Measurements from ENCODE around the gene SLC24A5.

Gene SLC24A5

DNA sequence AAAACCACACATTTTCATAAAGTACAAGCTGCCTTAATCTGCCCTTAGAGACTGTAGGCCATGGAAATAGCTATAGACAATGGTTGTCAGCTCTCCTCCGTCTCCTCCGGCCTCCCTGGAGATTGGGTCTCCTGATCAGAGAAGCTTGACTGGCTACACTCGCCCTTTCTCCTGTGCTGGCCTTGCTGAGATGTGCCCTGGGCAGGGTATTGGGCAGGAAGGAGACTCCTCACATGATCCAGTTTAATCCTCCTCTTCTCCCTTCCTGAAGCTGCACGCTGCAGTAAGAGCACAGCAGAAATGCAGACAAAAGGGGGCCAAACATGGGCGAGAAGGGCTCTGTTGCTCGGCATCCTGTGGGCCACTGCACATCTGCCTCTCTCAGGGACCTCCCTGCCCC is at the start of gene SLC24A5:
SLC24A5 (plus strand) TSS at position 246 of the 400 bp plus-strand sequence; CDS start at position 301, 55 bp downstream.
- DNase-seq = no peak

DNA sequence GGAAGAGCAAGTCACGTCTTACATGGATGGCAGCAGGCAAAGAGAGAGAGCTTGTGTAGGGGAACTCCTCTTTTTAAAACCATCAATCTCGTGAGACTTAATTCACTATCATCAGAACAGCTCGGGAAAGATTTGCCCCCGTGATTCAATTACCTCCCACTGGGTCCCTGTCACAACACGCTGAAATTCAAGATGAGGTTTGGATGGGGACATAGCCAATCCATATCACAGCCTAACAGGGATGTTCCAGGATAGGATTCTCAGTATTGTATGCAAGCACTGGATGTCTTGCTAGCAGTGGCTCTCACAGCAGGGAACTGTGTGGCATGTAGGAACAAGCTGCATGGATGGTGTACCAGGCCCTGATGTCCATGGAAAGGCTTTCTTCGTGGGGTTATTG is 47.8 kb upstream of the SLC24A5 start:
- DNase-seq = no peak

- no peak for DNase-seq
Measured at GRCh38 chr15:48073881-48074280, 46.9 kb upstream of the SLC24A5 start.

GRCh38 chr15:48076454-48076853 is 44.3 kb upstream of the SLC24A5 start:
- no peak for DNase-seq

DNA sequence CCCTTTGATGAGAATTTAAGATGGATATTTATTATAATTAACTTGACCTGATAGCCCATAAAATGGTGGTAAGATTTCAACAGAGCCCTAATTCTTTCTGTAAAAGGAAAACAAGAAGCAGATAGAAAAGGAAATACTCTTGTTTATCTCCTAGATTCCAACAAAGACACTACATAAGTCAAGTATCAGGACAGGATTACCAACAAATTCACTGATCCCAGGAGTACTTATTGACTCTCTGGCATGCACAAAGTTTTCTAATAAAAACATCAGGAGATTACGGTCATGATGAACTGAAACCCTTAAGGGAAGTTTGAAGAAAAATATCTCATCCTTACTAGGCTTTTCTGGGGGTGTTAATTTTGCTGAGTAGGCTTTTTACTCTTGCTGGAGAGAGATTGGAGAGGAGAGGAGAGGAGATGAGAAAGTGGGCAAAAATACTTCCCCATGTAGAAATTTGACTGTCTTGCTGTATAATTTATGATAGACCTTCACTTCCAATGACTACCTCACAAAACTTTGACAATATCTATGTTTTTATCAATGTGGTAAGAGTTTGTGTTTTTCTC is 43.1 kb upstream of the SLC24A5 start:
- no peak for DNase-seq

DNA sequence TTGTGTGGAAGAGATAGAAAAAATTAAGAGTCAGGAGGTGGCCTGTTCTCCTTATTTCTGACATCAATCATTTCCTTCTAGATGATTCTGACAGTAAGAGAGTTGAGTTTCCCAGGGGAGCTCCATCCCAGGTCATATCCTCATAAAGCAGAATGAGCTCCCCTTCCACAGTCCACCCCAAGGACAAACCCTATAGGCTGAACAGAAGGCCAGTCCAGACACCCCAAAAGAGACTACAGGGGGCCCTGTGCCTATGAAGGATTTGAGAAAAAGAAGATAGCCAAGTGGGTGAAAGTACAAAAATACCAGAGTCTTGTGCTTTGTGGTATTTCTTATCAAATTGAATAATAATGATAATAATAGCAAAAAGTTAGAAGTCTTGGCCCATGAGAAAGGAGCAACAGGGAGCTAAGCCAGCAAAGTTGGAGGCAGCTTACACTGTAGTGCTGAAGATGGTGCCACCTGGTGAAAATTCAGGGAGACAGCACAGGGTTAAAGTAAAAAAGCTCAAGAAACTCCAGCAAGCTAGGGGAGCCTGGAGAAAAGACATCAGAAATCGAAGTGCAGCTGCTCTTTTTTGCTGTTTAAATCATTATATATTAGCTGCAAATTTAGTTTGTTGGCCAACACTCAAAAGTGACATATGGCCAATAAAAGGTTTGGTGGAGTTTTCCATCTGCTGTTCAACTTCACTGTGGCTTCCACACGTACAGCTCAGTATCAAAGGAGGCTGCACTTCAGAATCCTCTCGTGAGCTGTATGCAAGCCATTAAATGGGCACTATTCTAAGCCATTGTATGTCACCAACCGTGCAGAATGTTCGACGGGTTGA is 35.8 kb upstream of the SLC24A5 start:
- no peak for DNase-seq

- DNase-seq = no peak
Measured at GRCh38 chr15:48085591-48085930, 35.2 kb upstream of the SLC24A5 start.

GRCh38 chr15:48086133-48086532 is 34.7 kb upstream of the SLC24A5 start:
- DNase-seq = no peak

- DNase-seq = no peak
Measured at GRCh38 chr15:48086576-48086975, 34.2 kb upstream of the SLC24A5 start.

- no peak for DNase-seq
Measured at GRCh38 chr15:48087844-48088243, 32.9 kb upstream of the SLC24A5 start.

DNA sequence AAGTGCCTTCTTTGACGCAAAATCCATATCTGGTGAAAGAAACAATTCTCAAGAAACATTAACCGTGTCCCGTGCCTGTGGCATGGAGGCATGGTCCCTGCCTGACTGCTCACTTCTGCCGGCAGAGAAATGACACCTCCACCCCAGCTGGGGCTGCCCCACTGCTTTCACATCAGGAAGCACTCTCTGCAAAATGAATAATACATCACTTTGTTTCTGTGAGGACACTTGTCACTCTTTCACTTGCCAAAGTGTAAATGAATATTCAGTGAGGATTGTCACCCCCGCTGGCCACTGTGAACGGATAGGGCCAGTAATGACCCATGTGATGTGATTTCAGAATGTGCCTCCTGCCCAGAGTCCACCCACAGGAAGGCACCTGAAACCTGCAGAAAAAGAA is 31.1 kb upstream of the SLC24A5 start:
- no peak for DNase-seq

DNA sequence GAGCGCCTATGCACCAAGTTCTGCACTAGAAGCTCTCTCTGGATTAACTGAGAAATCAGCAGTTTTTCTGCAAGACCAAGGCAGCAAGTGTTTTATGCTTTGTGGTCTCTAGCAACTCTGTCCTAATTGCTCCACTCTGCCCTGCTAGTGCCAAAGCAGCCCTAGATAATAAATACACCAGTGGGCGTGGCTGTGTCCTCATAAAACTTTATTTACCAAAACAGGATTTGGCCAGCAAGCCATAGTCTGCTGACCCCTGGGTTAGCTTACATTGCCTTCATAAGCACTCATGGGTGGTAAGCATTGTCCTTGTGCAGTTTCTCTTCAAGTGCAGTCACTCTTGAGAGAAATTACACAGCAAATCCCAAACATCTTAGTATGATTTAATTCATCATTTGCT is 30.7 kb upstream of the SLC24A5 start:
- no peak for DNase-seq

- DNase-seq = no peak
Measured at GRCh38 chr15:48090666-48091065, 30.1 kb upstream of the SLC24A5 start.

DNA sequence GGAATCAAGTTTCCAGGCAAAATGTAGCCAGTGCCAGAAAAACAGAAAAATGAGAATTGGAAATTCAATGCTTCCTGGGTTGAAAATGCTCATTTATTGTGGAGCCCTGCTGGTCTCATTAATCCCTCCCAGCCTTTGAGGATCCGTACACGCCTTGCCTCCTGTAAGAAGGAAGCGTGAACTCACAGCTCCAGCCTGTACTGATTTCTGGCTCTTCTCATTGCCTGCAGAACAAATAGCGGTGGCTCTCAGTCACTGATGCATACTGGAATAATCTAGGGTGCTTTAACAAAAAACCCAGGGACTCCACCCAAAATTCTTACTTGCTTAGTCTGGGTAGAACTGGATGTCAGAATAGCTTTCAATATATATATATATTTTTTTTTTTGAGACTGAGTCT is 29.3 kb upstream of the SLC24A5 start:
- DNase-seq = no peak

DNA sequence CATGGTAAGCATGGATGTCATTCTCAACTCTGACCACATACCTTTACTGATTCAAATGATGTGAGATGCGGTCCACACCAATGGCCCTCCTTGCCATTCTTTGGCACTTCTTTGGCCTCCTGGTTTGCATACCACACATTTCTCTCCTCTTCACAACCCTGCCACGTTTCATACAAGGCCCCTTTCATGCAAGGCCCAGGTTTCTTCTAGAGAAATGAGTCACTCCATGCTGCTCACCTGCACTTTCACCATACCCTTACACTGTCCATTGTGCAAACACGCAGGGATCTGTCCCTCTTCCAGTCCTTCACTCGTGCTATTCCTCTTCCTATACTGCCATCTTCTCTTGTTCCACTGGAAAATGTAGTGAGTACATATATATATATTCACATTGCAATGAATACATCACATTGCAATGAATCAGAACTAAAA is 24.4 kb upstream of the SLC24A5 start:
- no peak for DNase-seq

GRCh38 chr15:48096813-48097212 is 24.0 kb upstream of the SLC24A5 start:
- DNase-seq = no peak

DNA sequence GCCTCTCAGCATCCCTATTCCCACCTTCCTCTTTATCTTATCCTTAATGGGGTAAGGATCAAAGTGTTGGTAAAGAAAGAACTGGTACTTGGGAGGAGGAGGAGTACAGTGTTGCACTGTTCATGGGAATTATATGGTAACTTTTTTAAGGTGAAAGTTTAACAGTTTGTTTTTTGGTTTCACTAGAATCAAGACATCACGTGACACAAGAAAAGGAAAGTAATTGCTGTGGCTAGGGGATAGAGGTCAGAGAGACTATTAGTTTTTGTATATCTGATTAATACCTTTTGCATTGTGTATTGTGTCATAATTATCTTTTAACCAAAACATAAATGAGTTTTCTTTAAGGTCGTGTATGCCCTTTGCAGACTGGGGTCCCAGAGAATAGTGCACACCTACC is 23.5 kb upstream of the SLC24A5 start:
- DNase-seq = no peak

DNA sequence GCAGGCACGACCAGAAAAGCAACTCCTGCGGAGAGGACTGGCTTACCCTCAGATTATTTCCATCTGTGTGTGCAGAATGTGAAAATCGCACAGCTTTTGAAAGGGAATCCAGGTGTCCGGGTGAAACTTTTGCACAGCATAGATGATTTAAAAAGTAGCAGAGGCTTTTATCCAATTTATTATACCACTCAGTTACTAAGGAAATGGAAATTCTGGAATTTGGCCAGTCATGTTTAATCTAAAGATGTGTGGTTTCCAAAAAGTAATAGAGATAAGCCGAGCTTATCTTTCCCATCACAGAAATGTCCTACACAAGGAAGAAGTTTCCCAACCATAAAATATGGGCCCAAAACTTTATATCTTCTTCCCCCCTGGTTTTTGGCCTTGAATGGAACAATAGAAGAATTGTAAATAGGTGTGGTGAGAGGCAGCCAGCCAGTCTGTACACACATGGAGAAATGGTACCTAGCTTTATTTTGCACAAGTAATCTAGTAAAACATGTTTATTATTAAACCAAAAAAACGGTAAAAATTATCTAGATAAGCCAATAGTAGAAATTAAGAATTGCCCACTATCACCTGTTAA is 19.3 kb upstream of the SLC24A5 start:
- DNase-seq = no peak

DNA sequence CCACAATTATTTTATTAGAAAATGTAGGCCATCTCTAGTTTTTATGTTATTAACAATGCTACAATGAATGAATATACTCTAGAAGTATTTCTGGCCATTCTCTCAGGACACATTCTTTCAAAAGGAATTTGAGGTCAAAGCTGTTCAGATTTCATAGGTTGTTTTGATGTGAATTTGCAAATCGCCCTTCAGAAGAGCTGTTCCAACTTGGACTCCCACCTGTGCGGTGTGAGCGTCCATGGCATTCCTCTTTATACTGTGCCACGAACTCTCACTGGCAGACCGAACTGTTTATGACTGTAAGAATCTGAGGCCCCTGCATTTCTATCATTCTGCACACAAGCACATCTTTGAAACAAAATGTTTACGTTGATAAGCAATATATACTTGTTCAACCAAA is 18.6 kb upstream of the SLC24A5 start:
- DNase-seq = no peak

GRCh38 chr15:48103647-48104046 is 17.1 kb upstream of the SLC24A5 start:
- no peak for DNase-seq

DNA sequence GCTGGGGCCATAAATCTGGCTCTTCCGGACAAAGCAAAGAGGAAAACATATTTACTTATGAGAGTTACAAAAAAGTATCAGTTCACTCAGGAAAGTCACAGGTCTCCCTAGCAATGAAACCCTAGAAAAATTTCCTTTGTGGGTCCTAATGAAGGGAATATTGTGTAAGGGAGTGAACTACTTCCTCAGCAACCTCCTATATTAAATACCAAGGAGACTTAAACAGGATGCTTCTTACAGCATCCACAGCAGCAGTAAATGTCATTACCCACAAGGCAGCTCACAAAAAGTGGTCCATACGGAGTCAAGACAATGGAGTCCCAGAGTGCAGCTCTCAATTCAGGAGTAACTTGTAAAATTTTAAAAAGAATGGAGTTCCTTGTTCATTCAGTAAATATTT is 14.9 kb upstream of the SLC24A5 start:
- DNase-seq = no peak

- DNase-seq = no peak
Measured at GRCh38 chr15:48109212-48109611, 11.6 kb upstream of the SLC24A5 start.

DNA sequence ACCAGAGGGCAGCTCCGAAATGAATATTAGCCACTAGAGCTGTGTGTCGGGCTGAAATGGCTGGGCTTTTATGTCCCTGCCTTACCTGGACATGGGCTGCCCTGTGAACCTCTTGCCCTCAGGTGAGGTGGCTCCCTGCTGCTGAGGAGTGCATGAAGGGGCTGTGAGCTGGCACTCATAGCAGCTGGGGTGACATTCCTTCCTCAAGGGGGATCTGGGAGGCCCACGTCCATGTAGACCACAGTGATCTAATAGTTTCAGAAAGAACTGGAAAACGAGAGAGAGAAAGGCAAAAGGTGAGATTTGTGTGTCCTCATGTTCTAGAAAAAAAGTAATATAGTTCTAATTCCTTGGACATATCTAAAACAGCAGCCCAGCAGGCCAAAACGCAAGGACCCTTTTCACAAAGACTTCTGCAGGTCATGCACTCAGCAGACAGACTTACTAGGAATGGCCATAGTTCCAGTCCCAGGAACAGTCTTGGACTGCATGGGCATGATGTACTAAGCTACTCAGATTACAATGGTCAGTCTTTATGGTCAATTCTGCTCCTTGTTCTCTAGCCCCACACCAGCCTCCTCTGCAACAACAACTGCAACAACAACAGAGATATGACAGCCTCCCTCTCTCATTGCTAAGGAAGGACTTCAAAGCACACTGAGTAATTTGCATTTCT is 10.8 kb upstream of the SLC24A5 start:
- DNase-seq = no peak

GRCh38 chr15:48112242-48112641 is 8.5 kb upstream of the SLC24A5 start:
- DNase-seq = no peak
